ENCODE measurements around the gene FOXP1.

DNA sequence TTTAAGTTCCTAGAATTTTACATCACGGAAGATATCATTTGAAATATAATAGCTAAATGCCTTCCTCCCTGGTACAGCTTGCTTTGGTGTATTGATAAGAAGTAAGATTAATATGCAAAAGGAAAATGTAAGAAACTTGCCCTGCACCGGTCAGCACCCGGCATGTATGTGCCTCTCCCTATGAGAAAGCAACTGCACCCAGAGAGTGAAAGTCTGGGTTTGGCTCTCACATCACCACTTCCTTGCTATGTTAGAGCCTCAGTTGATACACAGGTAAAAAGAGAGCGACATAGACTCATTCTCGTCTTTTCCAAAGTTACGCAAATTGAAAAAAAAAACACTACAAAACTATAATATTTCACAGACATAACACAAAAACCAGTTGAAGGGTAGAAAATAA lies 96.7 kb downstream of the FOXP1 start:
- TF ChIP-seq, protein P1, sequence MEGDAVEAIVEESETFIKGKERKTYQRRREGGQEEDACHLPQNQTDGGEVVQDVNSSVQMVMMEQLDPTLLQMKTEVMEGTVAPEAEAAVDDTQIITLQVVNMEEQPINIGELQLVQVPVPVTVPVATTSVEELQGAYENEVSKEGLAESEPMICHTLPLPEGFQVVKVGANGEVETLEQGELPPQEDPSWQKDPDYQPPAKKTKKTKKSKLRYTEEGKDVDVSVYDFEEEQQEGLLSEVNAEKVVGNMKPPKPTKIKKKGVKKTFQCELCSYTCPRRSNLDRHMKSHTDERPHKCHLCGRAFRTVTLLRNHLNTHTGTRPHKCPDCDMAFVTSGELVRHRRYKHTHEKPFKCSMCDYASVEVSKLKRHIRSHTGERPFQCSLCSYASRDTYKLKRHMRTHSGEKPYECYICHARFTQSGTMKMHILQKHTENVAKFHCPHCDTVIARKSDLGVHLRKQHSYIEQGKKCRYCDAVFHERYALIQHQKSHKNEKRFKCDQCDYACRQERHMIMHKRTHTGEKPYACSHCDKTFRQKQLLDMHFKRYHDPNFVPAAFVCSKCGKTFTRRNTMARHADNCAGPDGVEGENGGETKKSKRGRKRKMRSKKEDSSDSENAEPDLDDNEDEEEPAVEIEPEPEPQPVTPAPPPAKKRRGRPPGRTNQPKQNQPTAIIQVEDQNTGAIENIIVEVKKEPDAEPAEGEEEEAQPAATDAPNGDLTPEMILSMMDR (IDR thresholded peaks at IDR 0.05), result no peak
- TF ChIP-seq POLR2A (IDR thresholded peaks at IDR 0.05) (no peak), POLR2AphosphoS5 (IDR thresholded peaks at IDR 0.05) (no peak)
